ENCODE data around the gene HDAC7. TPM values are rescaled to one million over a fixed set of nuclear protein-coding genes. Genes with fewer than 3 reads are reported as not detected.

The HDAC7 gene
- polyA plus RNA-seq, 5 donors, result 66.6 to 97.5 (median 85.7) TPM

- DNase-seq, result no peak
These were observed 71.2 kb downstream of the HDAC7 start for GRCh38 chr12:47748507-47748828.

DNA sequence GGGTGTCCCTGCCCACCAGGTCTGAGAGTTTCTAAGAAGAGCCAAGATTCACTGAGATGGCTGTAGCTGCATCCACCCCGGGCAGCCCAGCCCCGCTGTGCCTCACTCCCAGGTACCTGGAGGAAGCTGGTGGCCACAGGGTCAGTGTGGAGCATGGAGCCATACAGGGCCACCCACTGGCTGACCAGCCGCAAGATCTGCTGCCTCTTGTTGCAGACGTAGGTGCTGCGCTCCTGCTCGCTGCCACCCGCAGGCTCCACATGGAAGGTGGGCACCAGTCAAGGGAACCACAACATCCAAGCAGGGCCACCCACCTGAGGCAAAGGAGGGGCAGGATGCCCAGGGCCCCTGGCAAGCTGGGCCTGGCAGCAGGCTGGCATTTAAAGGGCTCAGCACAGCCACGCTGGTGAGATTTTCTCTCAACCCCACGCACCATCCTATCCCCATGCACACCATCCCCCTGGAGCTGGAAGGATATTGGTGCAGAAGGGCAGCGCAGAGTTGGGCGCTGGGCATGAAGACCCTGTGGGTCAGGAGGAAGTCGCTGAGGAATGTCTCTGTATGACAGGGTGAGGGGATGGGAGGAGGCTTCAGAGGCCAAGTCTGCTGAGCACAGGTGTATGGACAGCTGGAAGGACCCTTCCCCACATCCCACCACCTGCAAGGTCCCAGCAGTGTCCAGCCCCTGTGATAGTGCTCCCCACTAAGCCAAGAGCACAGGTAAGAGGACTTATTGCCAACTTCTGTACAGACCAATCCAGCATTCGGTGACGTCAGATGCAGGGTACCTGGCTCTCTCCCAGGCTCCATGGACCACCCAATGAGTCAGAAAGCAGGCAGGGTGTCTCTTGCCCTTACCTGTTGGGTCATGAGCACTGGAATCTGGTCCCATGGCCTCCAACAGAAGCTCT lies 71.9 kb downstream of the HDAC7 start:
- DNase-seq, result no peak

GRCh38 chr12:47747126-47747525 lies 72.6 kb downstream of the HDAC7 start:
- no peak for DNase-seq

- no peak for DNase-seq
These were observed 73.2 kb downstream of the HDAC7 start for GRCh38 chr12:47746523-47746922.

GRCh38 chr12:47746073-47746472 lies 73.6 kb downstream of the HDAC7 start:
- no peak for DNase-seq

GRCh38 chr12:47745485-47746041 lies 74.1 kb downstream of the HDAC7 start:
- DNase-seq, result no peak

DNA sequence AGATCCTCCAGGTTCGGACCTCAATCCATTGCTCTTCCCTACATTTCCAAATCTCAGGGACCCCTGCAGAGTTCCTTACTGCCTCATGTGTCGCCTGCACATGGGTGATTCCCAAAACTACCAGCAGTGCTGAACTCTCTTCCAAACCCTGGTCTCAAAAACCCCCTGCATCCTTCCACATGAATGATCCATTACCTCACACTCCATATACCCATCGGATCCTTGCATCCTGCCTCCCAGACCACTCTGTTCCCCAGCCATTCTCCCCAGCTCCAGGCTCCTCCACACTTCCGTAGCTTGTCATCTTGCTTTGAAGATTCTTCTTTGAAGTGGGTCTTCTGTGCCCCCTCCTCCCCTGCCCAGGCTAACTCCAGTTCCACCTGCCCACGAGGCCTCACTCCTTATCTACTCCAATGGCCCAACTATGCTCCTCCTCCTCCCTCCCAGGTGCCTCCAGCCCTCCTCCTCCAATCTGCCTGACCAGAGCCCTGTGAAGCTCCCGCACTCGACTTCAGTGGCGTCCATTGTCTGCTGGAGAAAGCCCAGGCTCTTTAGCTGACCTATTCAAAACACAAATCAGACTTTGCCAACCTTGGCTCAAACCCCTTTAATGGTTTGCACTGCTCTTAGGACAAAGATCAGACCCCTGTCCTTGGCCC lies 74.8 kb downstream of the HDAC7 start:
- DNase-seq, result no peak

DNA sequence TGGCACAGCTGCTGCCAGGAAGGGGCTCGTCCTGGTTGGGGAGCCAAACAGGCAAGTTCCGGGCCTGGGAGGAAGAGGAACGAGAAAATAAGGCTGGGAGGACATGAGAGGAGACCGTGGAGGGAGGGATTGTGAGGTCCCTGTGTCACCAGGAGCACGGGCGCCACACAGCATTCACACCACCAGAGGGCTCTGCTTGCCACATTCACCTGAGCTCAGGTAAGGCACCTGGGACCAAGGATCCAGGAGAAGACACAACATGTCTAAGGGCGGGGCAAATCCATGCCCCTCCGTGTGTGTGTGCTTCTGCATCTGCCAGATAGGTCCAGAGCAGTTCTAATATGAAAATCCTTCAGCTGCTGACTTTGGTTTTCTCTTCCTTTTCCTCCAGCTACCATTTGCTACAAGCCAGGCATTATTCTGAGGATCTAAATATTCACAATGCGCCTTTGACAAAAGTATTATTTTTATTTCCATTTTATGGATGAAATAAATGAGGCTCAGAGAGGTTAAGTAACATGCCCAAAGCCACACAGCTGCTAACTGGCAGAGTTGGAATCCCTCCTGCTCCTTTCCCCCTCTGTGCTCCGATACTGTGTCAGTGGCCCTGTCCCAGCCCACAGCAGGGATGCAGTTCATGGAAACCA lies 75.6 kb downstream of the HDAC7 start:
- DNase-seq, result no peak

DNA sequence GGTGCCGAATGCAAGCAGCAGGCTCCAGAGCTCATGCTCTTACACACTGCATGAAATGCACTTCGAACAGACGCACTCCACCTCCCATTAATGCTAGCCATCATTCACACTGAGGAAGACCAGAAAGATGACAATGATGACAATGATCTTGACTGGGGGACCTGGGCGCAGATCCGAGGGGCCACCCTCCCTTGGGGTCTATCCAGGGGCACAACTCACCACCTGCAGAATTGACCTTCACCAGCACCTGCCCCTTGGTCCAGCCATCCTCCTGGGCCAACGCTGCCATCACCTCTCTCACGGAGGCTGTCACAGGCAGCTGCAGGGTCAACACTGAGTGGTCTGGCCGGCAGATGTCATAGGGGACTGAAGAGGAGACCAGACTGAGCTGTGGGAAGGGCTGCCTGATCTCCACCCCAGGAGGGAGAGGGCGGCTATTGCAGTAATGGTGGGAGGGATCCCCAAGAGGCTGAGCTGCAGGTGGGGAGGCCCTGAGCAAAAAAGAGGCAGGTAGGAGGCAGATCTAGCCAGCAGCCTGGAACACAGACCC lies 76.3 kb downstream of the HDAC7 start:
- no peak for DNase-seq

GRCh38 chr12:47742253-47742825 lies 77.4 kb downstream of the HDAC7 start:
- DNase-seq, result no peak

GRCh38 chr12:47741340-47741703 lies 78.4 kb downstream of the HDAC7 start:
- DNase-seq, result peak; percentile 35 to 51

DNA sequence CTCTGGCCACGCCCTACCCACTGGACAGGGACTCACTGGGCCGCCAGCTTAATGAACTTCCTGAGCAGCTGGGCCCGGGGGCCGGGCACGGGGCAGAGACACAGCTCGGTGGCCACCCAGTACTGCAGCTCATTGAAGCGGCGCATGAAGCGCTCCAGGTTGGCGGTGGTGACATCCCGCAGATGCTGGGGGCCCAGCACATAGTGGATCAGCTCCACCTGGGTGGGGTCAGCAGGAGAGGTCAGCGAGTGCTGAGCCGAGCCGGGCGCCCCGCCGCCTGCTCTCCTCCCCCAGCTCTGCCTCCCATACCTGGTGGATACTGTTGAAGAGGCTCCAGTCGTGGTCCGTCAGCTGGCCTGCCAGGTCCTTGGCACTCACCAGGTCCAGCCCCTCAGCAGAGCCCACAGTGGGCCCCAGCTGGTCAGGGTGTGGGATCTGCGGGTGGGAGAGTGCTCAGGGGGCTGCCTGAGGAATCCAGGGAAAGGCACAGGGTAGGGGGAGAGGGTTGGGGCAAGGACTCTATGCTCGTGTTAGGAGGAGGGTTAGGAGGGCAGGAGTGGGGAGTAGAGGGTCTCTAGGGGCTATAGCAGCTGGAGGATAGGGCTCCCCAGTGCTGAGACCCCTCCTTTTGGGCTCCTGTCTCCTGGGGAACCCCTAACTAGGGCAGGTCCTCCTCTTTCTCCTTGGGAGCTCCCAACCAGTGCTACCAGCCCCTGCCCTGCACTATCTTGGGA lies 78.9 kb downstream of the HDAC7 start:
- DNase-seq, result no peak

DNA sequence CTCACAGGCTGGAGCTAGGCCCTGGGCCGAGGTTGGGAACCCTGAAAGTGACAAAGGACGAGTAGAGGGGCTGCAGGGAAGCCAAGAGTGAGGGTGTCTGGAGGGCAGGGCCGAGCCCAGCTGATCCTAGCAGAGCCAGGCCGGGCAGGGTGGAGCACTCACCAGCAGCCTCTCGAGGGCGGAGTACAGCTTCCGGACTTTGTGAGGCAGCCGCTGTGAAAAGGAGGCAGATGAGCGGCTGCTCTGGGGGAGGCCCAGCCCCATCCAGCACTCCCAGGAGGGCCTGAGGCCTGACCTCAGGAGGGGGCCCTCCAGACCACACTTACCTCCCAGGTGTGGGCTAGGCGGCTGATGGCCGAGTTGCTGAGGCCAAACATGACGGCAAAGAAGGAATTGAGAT lies 79.7 kb downstream of the HDAC7 start:
- DNase-seq, result no peak

GRCh38 chr12:47739297-47739696 lies 80.4 kb downstream of the HDAC7 start:
- DNase-seq, result no peak

- no peak for DNase-seq
These were observed 81.6 kb downstream of the HDAC7 start for GRCh38 chr12:47737936-47738594.

GRCh38 chr12:47736877-47737676 lies 82.6 kb downstream of the HDAC7 start:
- DNase-seq, result peak; percentile 57 to 69

DNA sequence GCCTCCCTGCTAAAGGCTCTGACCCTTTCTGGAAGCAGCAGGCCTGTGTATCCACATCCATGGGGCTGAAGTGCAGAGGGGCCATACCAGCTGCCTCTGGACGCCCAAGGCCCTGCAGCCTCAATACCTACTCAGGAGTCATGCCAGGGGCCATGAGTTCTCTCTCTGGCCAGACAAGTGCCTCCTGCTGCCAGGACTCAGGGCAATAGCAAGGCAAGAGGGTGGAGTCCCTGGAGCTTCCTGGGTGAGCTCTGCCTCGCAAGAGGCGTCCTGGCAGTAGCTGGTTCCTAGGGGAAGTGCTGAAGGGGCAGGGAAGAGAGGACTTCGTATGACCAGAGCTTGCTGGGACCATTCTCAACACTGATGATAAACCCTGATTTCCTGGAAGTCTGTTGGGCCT lies 83.5 kb downstream of the HDAC7 start:
- no peak for DNase-seq

GRCh38 chr12:47735649-47736048 lies 84.1 kb downstream of the HDAC7 start:
- DNase-seq, result no peak

DNA sequence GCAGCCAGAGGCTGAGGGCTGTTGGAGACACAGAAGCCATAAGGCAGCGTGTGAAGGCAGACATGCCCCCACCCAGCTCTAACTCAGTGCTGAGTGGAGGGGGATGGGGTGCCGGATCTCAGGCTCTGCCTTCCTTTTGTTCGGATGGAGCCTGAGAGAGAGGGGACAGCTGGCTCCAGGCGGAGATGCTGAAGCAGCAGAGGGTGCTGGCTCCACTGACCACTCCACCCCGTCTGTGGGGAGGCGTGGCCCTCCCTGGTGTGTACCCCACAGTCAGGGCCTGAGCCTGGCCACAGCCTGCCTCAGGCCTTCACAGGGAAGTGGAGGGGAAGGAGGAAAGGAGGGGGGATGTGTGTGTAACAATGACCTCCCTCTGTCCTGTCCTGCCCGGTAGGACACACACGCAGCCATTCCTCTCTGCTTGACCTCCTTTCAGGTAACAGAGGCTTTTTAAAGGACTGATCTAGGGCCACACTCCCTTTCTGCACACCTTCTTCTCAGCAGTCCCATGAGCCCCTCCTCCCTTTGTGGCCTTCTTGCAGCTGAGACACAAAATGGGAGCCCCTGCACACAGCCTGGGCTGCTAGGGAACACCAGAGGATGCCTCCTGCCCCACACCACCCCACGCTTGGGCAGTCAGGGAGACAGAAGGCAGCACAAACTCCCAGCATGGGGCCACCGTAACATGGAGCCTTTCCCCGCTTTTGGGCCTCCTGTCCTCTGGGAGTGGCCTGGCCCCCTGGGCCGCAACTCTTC lies 84.8 kb downstream of the HDAC7 start:
- peak; percentile 48 to 62 for DNase-seq

Measured in right lung (tissue), 5 donors.